T-helper 1 cell treated with Interleukin-12 subunit alpha and Interleukin-12 subunit beta and Interleukin-4 antibody, amounts not matched to agents 30 μg/mL and 1 μg/mL, for 36 hours (primary cell): Measurements from ENCODE around the gene GALNT18.

Source experiments
- H3K27ac Mint-ChIP-seq: one replicate; pipeline ENCODE4 v1.8.0; 2021; ENCODE audit warnings: mild to moderate bottlenecking, mixed read lengths
- H3K27me3 Mint-ChIP-seq: one replicate; pipeline ENCODE4 v1.8.0; 2021; ENCODE audit warnings: low read depth, mixed read lengths
- H3K36me3 Mint-ChIP-seq: one replicate; pipeline ENCODE4 v1.8.0; 2021; ENCODE audit warnings: low read depth, mixed read lengths
- H3K4me1 Mint-ChIP-seq: one replicate; pipeline ENCODE4 v1.8.0; 2021; ENCODE audit warnings: low read depth, mixed read lengths
- H3K4me3 Mint-ChIP-seq: one replicate; pipeline ENCODE4 v1.8.0; 2021; ENCODE audit warnings: mild to moderate bottlenecking, moderate library complexity, mixed read lengths
- H3K9me3 Mint-ChIP-seq: one replicate; pipeline ENCODE4 v1.8.0; 2021; ENCODE audit warnings: mixed read lengths

GALNT18 gene

GRCh38 chr11:11612439-11612838, 9.4 kb downstream of the GALNT18 start:
- no peaks in the 10 kb centered on the region for H3K9me3 Mint-ChIP-seq
- no peak overlapping the region for H3K4me3 Mint-ChIP-seq
- no peaks in the 10 kb centered on the region for H3K36me3 Mint-ChIP-seq
- no peaks in the 10 kb centered on the region for H3K4me1 Mint-ChIP-seq
- H3K27ac Mint-ChIP-seq, result no peak overlapping the region
- H3K27me3 Mint-ChIP-seq, result peaks cover 5% of the 10 kb centered on the region

- Mint-ChIP-seq H3K9me3 (no peaks in the 10 kb centered on the region), H3K36me3 (no peaks in the 10 kb centered on the region), H3K27me3 (peaks cover 5% of the 10 kb centered on the region), H3K4me3 (no peak overlapping the region), H3K27ac (no peak overlapping the region), H3K4me1 (no peaks in the 10 kb centered on the region)
Observed at GRCh38 chr11:11611381-11611780, 10.4 kb downstream of the GALNT18 start.

- Mint-ChIP-seq H3K27me3 (no peaks in the 10 kb centered on the region), H3K36me3 (no peaks in the 10 kb centered on the region), H3K4me3 (no peak overlapping the region), H3K27ac (no peak overlapping the region), H3K9me3 (no peaks in the 10 kb centered on the region), H3K4me1 (no peaks in the 10 kb centered on the region)
Observed at GRCh38 chr11:11608783-11609232, 13.0 kb downstream of the GALNT18 start.

- no peak overlapping the region for H3K27ac Mint-ChIP-seq
- no peaks in the 10 kb centered on the region for H3K9me3 Mint-ChIP-seq
- no peaks in the 10 kb centered on the region for H3K27me3 Mint-ChIP-seq
- H3K36me3 Mint-ChIP-seq, result no peaks in the 10 kb centered on the region
- no peaks in the 10 kb centered on the region for H3K4me1 Mint-ChIP-seq
- no peak overlapping the region for H3K4me3 Mint-ChIP-seq
Observed at GRCh38 chr11:11607772-11608171, 14.0 kb downstream of the GALNT18 start.

- Mint-ChIP-seq H3K36me3 (no peaks in the 10 kb centered on the region), H3K27me3 (no peaks in the 10 kb centered on the region), H3K4me1 (no peaks in the 10 kb centered on the region), H3K27ac (no peak overlapping the region), H3K9me3 (no peaks in the 10 kb centered on the region), H3K4me3 (no peak overlapping the region)
Observed at GRCh38 chr11:11605821-11606450, 15.9 kb downstream of the GALNT18 start.

- Mint-ChIP-seq H3K9me3 (no peaks in the 10 kb centered on the region), H3K36me3 (no peaks in the 10 kb centered on the region), H3K4me3 (no peak overlapping the region), H3K4me1 (no peaks in the 10 kb centered on the region), H3K27me3 (peaks cover 7% of the 10 kb centered on the region), H3K27ac (no peak overlapping the region)
Observed at GRCh38 chr11:11605181-11605580, 16.6 kb downstream of the GALNT18 start.

- Mint-ChIP-seq H3K9me3 (no peaks in the 10 kb centered on the region), H3K4me1 (no peaks in the 10 kb centered on the region), H3K27me3 (peaks cover 8% of the 10 kb centered on the region), H3K4me3 (no peak overlapping the region), H3K27ac (no peak overlapping the region), H3K36me3 (no peaks in the 10 kb centered on the region)
Observed at GRCh38 chr11:11604370-11604990, 17.3 kb downstream of the GALNT18 start.

- Mint-ChIP-seq H3K36me3 (no peaks in the 10 kb centered on the region), H3K9me3 (no peaks in the 10 kb centered on the region), H3K27me3 (peaks cover 8% of the 10 kb centered on the region), H3K4me3 (no peak overlapping the region), H3K27ac (no peak overlapping the region), H3K4me1 (no peaks in the 10 kb centered on the region)
Observed at GRCh38 chr11:11602011-11602410, 19.8 kb downstream of the GALNT18 start.

- Mint-ChIP-seq H3K4me1 (no peaks in the 10 kb centered on the region), H3K27me3 (peaks cover 8% of the 10 kb centered on the region), H3K36me3 (no peaks in the 10 kb centered on the region), H3K27ac (no peak overlapping the region), H3K4me3 (no peak overlapping the region), H3K9me3 (no peaks in the 10 kb centered on the region)
Observed at GRCh38 chr11:11600288-11600687, 21.5 kb downstream of the GALNT18 start.

- H3K27me3 Mint-ChIP-seq, result peaks cover 8% of the 10 kb centered on the region
- no peak overlapping the region for H3K4me3 Mint-ChIP-seq
- H3K4me1 Mint-ChIP-seq, result no peaks in the 10 kb centered on the region
- H3K9me3 Mint-ChIP-seq, result no peaks in the 10 kb centered on the region
- H3K27ac Mint-ChIP-seq, result no peak overlapping the region
- no peaks in the 10 kb centered on the region for H3K36me3 Mint-ChIP-seq
Observed at GRCh38 chr11:11598243-11598642, 23.6 kb downstream of the GALNT18 start.

- H3K36me3 Mint-ChIP-seq, result no peaks in the 10 kb centered on the region
- H3K4me3 Mint-ChIP-seq, result no peak overlapping the region
- H3K9me3 Mint-ChIP-seq, result no peaks in the 10 kb centered on the region
- no peak overlapping the region for H3K27ac Mint-ChIP-seq
- no peaks in the 10 kb centered on the region for H3K4me1 Mint-ChIP-seq
- H3K27me3 Mint-ChIP-seq, result no peaks in the 10 kb centered on the region
Observed at GRCh38 chr11:11594162-11594561, 27.6 kb downstream of the GALNT18 start.

- H3K9me3 Mint-ChIP-seq, result no peaks in the 10 kb centered on the region
- no peak overlapping the region for H3K27ac Mint-ChIP-seq
Observed at GRCh38 chr11:11592146-11592684, 29.6 kb downstream of the GALNT18 start.

GRCh38 chr11:11589437-11589836, 32.4 kb downstream of the GALNT18 start:
- Mint-ChIP-seq H3K27ac (no peak overlapping the region), H3K36me3 (no peaks in the 10 kb centered on the region), H3K27me3 (no peaks in the 10 kb centered on the region), H3K4me3 (no peak overlapping the region), H3K9me3 (no peaks in the 10 kb centered on the region), H3K4me1 (no peaks in the 10 kb centered on the region)

More at GRCh38 chr11:11592146-11592684, 29.6 kb downstream of the GALNT18 start:
- Mint-ChIP-seq H3K27me3 (no peaks in the 10 kb centered on the region), H3K36me3 (no peaks in the 10 kb centered on the region), H3K4me1 (no peaks in the 10 kb centered on the region), H3K4me3 (no peak overlapping the region)

- Mint-ChIP-seq H3K27ac (no peak overlapping the region), H3K9me3 (no peaks in the 10 kb centered on the region), H3K27me3 (no peaks in the 10 kb centered on the region), H3K4me3 (no peak overlapping the region), H3K4me1 (no peaks in the 10 kb centered on the region), H3K36me3 (no peaks in the 10 kb centered on the region)
Observed at GRCh38 chr11:11588891-11589290, 32.9 kb downstream of the GALNT18 start.

GRCh38 chr11:11588243-11588642, 33.6 kb downstream of the GALNT18 start:
- H3K27ac Mint-ChIP-seq, result no peak overlapping the region
- H3K4me3 Mint-ChIP-seq, result no peak overlapping the region

More at GRCh38 chr11:11588243-11588642, 33.6 kb downstream of the GALNT18 start:
- no peaks in the 10 kb centered on the region for H3K9me3 Mint-ChIP-seq
- H3K4me1 Mint-ChIP-seq, result no peaks in the 10 kb centered on the region
- no peaks in the 10 kb centered on the region for H3K36me3 Mint-ChIP-seq
- no peaks in the 10 kb centered on the region for H3K27me3 Mint-ChIP-seq
